Measurements from ENCODE around the gene STK25.

The STK25 gene

DNA sequence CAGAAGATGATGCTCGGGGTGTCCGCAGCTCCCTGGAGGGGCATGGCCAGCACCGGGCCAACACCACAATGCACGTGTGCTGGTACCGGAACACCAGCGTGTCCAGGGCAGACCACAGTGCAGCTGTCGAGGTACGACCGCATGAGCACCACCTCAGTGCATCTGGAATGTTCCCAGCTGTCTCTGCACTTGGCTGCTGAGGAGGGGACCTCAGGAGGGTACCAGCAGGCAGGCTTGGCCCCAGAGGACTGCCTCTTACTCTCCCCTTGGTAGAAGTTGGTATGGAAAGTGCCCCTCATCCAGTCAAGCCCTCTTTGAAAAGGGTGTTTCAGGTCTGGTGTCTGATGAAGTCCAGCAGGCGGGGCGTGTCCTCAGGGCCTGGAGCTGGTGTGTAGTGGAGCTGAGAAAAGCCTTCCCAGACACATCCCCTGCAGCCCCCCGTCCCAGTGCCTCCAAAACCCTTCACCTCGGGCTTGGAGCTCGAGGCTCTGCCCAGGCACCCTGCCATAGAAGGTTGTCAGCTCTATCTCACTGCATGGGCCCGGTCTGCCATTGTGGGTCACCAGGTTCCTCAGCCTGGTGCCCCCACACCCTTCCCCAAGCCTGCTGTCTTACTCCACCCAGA is 16.7 kb downstream of the STK25 start:
- Histone ChIP-seq H2AFZ (ENCODE audit: low read length) (no peak overlapping the region), H3K4me1 (ENCODE audit: low read length) (no peaks in the 10 kb centered on the region), H3F3A (ENCODE audit: insufficient read depth, low read length) (no peaks in the 10 kb centered on the region), H3K9me2 (replicated peaks; ENCODE audit: insufficient read depth, low read length) (no peaks in the 10 kb centered on the region), H3K79me2 (ENCODE audit: low read length) (no peaks in the 10 kb centered on the region), H4K20me1 (ENCODE audit: insufficient read depth, low read length) (no peaks in the 10 kb centered on the region), H3K27me3 (replicated peaks; ENCODE audit: insufficient read depth, low read length) (no peaks in the 10 kb centered on the region), H3K9me3 (replicated peaks; ENCODE audit: insufficient read depth, low read length) (no peaks in the 10 kb centered on the region), H3K27ac (ENCODE audit: low read length) (no peak overlapping the region), H3K9ac (ENCODE audit: low read length) (no peak overlapping the region), H3K36me3 (replicated peaks; ENCODE audit: insufficient read depth, low read length) (no peaks in the 10 kb centered on the region), H3K4me2 (ENCODE audit: low read depth, low read length) (no peak overlapping the region), H3K4me3 (ENCODE audit: low read length) (no peak overlapping the region)
- DNase-seq = no peak
- TF ChIP-seq EZH2phosphoT487 (IDR thresholded peaks at IDR 0.05; ENCODE audit: low read length) = no peak
- no peak for TF ChIP-seq EZH2 (optimal IDR thresholded peaks at IDR 0.05; ENCODE audit: low read depth, low read length)
- TF ChIP-seq, protein P1, sequence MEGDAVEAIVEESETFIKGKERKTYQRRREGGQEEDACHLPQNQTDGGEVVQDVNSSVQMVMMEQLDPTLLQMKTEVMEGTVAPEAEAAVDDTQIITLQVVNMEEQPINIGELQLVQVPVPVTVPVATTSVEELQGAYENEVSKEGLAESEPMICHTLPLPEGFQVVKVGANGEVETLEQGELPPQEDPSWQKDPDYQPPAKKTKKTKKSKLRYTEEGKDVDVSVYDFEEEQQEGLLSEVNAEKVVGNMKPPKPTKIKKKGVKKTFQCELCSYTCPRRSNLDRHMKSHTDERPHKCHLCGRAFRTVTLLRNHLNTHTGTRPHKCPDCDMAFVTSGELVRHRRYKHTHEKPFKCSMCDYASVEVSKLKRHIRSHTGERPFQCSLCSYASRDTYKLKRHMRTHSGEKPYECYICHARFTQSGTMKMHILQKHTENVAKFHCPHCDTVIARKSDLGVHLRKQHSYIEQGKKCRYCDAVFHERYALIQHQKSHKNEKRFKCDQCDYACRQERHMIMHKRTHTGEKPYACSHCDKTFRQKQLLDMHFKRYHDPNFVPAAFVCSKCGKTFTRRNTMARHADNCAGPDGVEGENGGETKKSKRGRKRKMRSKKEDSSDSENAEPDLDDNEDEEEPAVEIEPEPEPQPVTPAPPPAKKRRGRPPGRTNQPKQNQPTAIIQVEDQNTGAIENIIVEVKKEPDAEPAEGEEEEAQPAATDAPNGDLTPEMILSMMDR (IDR thresholded peaks at IDR 0.05; ENCODE audit: low read length) = no peak

DNA sequence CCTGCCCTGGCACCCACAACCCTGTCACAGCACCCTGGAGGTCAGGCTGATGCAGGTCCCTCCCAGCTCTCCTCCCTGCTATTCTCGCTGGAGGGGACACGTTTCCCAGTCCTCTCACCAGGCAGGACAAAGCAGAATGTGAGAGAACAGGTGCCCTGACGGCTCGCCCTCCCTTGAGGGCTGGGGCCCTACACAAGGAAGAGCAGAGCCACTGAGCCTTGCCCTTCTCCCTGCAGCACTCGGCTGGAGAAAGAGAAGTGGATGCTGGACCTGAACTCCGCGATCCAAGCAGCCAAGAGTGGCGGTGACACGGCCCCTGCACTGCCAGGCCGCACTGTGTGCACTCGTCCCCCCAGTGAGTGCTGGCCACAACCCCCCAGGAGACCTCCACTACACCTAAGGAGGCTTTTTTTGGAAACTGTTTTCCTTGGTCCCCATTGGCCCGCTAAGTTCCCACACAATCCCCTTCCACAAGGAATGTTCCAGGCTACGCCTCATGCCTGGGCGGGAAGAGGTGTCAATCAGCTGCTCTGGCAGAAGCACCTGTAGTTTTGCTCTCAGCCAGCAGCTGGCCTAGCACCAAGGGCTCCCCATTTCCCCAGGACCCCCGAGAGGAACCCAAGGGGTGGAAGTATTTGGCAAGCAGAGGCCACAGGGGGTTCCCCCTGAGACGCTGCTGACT is 17.4 kb downstream of the STK25 start:
- Histone ChIP-seq H3K9me2 (replicated peaks; ENCODE audit: insufficient read depth, low read length) (no peaks in the 10 kb centered on the region), H4K20me1 (ENCODE audit: insufficient read depth, low read length) (no peaks in the 10 kb centered on the region), H3K79me2 (ENCODE audit: low read length) (no peaks in the 10 kb centered on the region), H3K4me2 (ENCODE audit: low read depth, low read length) (no peak overlapping the region), H3K4me3 (ENCODE audit: low read length) (no peak overlapping the region), H3K36me3 (replicated peaks; ENCODE audit: insufficient read depth, low read length) (no peaks in the 10 kb centered on the region), H3K4me1 (ENCODE audit: low read length) (no peaks in the 10 kb centered on the region), H3K9me3 (replicated peaks; ENCODE audit: insufficient read depth, low read length) (no peaks in the 10 kb centered on the region), H3K27ac (ENCODE audit: low read length) (no peak overlapping the region), H2AFZ (ENCODE audit: low read length) (no peak overlapping the region), H3K9ac (ENCODE audit: low read length) (no peak overlapping the region), H3K27me3 (replicated peaks; ENCODE audit: insufficient read depth, low read length) (no peaks in the 10 kb centered on the region), H3F3A (ENCODE audit: insufficient read depth, low read length) (no peaks in the 10 kb centered on the region)
- no peak for DNase-seq
- TF ChIP-seq, protein P1 (IDR thresholded peaks at IDR 0.05; ENCODE audit: low read length) = no peak
- TF ChIP-seq EZH2phosphoT487 (IDR thresholded peaks at IDR 0.05; ENCODE audit: low read length) (no peak), EZH2 (optimal IDR thresholded peaks at IDR 0.05; ENCODE audit: low read depth, low read length) (no peak)

DNA sequence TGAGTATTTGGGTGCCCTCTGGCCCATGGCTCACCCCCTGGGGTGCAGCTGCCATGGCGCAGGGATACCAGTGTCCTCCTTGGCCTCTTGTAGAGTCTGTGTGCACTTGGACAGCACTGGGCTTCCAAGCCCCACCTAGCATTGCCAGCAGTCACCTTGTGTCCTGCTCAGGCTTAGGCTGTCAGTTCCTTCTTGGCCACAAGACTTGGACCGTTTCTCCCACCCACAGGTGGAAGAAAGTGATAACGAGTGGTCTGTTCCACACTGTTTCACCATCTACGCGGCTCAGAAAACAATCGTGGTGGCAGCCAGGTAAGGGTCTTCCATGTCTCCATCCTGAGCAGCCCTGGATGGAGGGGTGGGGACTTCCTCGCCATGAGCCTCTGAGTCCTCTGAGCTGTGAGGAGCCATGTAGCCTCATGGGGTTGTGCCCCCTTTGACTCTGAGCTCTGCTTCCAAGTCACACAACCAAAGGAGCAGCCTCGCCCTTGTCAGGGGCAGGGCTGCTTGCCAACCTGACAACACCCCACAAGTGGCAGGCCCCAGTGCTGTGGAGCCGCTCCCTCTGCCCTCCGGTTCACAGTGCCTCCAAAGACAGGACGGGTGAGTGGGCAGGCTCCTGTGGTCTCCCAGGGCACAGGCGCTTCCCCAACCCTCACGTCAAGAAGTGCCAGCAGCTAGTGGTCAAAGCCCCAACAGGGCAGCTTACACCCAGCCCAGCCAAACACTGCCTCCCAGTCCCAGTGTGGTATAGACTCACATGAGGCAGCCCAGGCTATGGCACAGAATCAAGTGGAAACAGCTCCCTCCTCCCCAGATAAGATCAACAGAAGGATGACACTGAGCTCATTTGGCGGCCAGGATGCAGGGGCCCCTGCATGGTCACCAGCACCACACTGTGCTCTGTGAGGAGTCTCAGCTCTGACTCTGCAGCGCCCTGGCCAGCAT is 18.4 kb downstream of the STK25 start:
- no peak for DNase-seq
- H3K36me3 ChIP-seq (replicated peaks; ENCODE audit: insufficient read depth, low read length) = no peaks in the 10 kb centered on the region
- TF ChIP-seq EZH2phosphoT487 (IDR thresholded peaks at IDR 0.05; ENCODE audit: low read length) (no peak), EZH2 (optimal IDR thresholded peaks at IDR 0.05; ENCODE audit: low read depth, low read length) (no peak)
- TF ChIP-seq, protein P1 (IDR thresholded peaks at IDR 0.05; ENCODE audit: low read length) = no peak

More for the DNA sequence above, 18.4 kb downstream of the STK25 start:
- no peak overlapping the region for H3K9ac ChIP-seq (ENCODE audit: low read length)
- H2AFZ ChIP-seq (ENCODE audit: low read length) = no peak overlapping the region
- H3K9me3 ChIP-seq (replicated peaks; ENCODE audit: insufficient read depth, low read length) = no peaks in the 10 kb centered on the region
- no peak overlapping the region for H3K4me2 ChIP-seq (ENCODE audit: low read depth, low read length)
- no peaks in the 10 kb centered on the region for H3K4me1 ChIP-seq (ENCODE audit: low read length)
- H3K9me2 ChIP-seq (replicated peaks; ENCODE audit: insufficient read depth, low read length) = no peaks in the 10 kb centered on the region
- no peaks in the 10 kb centered on the region for H4K20me1 ChIP-seq (ENCODE audit: insufficient read depth, low read length)
- H3K79me2 ChIP-seq (ENCODE audit: low read length) = no peaks in the 10 kb centered on the region
- no peak overlapping the region for H3K4me3 ChIP-seq (ENCODE audit: low read length)
- H3K27me3 ChIP-seq (replicated peaks; ENCODE audit: insufficient read depth, low read length) = no peaks in the 10 kb centered on the region
- no peak overlapping the region for H3K27ac ChIP-seq (ENCODE audit: low read length)
- no peaks in the 10 kb centered on the region for H3F3A ChIP-seq (ENCODE audit: insufficient read depth, low read length)
